Vagina (tissue), 2 donors: ENCODE data around the gene HSPB3. TPM values are rescaled to one million over a fixed set of nuclear protein-coding genes. Genes with fewer than 3 reads are reported as not detected.

Experiments
- DNase-seq, 2 donors: peaks; one replicate each; pipeline ENCODE4 v3.0.0-alpha.2; 2017; ENCODE audit errors: extremely low spot score in 2 of 2
- H3K27ac ChIP-seq: fragments of 200-600 bp; sonication (generic); one replicate; pipeline ENCODE4 v1.5.1; 2019
- H3K27me3 ChIP-seq: fragments of 200-600 bp; sonication (generic); one replicate; pipeline ENCODE4 v1.5.1; 2019
- H3K36me3 ChIP-seq, 2 donors: fragments of 200-600 bp; sonication (generic); one replicate each; pipeline ENCODE4 v1.5.1; 2017 to 2019
- H3K4me1 ChIP-seq: fragments of 200-600 bp; sonication (generic); one replicate; pipeline ENCODE4 v1.5.1; 2019
- H3K4me3 ChIP-seq, 2 donors: fragments of 200-600 bp; sonication (generic); 1 replicate in 1 of 2; 2 replicates in 1 of 2; pipeline ENCODE4 v1.5.1; 2016 to 2019
- H3K9me3 ChIP-seq: fragments of 200-600 bp; sonication (generic); one replicate; pipeline ENCODE4 v1.5.1; 2019
- CTCF ChIP-seq, 3 experiments: fragments of 450-650 bp in 2 of 3; fragments of 200-600 bp in 1 of 3; sonication (generic) in 1 of 3; IDR thresholded peaks; one replicate each; pipeline ENCODE4 v1.5.1; 2017 to 2019; ENCODE audit warnings: antibody characterized with exemption in 3 of 3, mild to moderate bottlenecking in 2 of 3, moderate library complexity in 2 of 3
- POLR2A ChIP-seq, 2 donors: fragments of 450-650 bp; IDR thresholded peaks; one replicate each; pipeline ENCODE4 v1.6.1; 2017; ENCODE audit warnings: antibody characterized with exemption in 2 of 2, mild to moderate bottlenecking in 2 of 2, moderate library complexity in 2 of 2
- POLR2AphosphoS5 ChIP-seq, 2 donors: sonication (generic); formaldehyde crosslinking; IDR thresholded peaks; one replicate each; pipeline ENCODE4 v1.9.0; 2017; ENCODE audit warnings: antibody characterized with exemption in 2 of 2, mild to moderate bottlenecking in 2 of 2, low read depth in 1 of 2; ENCODE audit not compliant: insufficient read depth in 1 of 2
- intact Hi-C: fragments of 100-400 bp; cut with DNase I; formaldehyde crosslinking; loops from one replicate; pipeline ENCODE4 v1.15.1; 2023
- total RNA-seq: library from RNA; depleted of rRNA; stranded (reverse); fragments of >200 nt; gene quantifications from one replicate; pipeline ENCODE4 v1.2.3, GENCODE V29; 2016

The HSPB3 gene
- total RNA-seq, 1 donor from 2014 or later = not detected

GRCh38 chr5:54446379-54446732 lies 9.1 kb upstream of the HSPB3 start:
- Histone ChIP-seq H3K27me3 (no peaks in the 10 kb centered on the region), H3K9me3 (no peaks in the 10 kb centered on the region), H3K4me3 (no peak overlapping the region), H3K4me1 (no peaks in the 10 kb centered on the region), H3K27ac (no peak overlapping the region), H3K36me3 (no peaks in the 10 kb centered on the region)
- intact Hi-C loops = no loop called here
- no peak for DNase-seq
- TF ChIP-seq POLR2A (IDR thresholded peaks at IDR 0.05) = no peak
- no peak for TF ChIP-seq CTCF (IDR thresholded peaks at IDR 0.05)
- TF ChIP-seq POLR2AphosphoS5 (IDR thresholded peaks at IDR 0.05; ENCODE audit: insufficient read depth in 1 of 2, low read depth in 1 of 2) = no peak

GRCh38 chr5:54449923-54450322 lies 5.6 kb upstream of the HSPB3 start:
- Histone ChIP-seq H3K4me3 (no peak overlapping the region), H3K4me1 (no peaks in the 10 kb centered on the region), H3K9me3 (no peaks in the 10 kb centered on the region), H3K27me3 (no peaks in the 10 kb centered on the region), H3K36me3 (no peaks in the 10 kb centered on the region), H3K27ac (no peak overlapping the region)
- no peak for DNase-seq
- no peak for TF ChIP-seq POLR2A (IDR thresholded peaks at IDR 0.05)
- no peak for TF ChIP-seq CTCF (IDR thresholded peaks at IDR 0.05)
- no peak for TF ChIP-seq POLR2AphosphoS5 (IDR thresholded peaks at IDR 0.05; ENCODE audit: insufficient read depth in 1 of 2, low read depth in 1 of 2)
- intact Hi-C loops = no loop called here

- no peak for TF ChIP-seq CTCF (IDR thresholded peaks at IDR 0.05)
- TF ChIP-seq POLR2A (IDR thresholded peaks at IDR 0.05) = no peak
- no peak for TF ChIP-seq POLR2AphosphoS5 (IDR thresholded peaks at IDR 0.05; ENCODE audit: insufficient read depth in 1 of 2, low read depth in 1 of 2)
- Histone ChIP-seq H3K4me1 (peaks cover under 1% of the 10 kb centered on the region), H3K27me3 (no peaks in the 10 kb centered on the region), H3K27ac (no peak overlapping the region), H3K4me3 (no peak overlapping the region), H3K36me3 (no peaks in the 10 kb centered on the region), H3K9me3 (no peaks in the 10 kb centered on the region)
- intact Hi-C loops = no loop called here
- no peak for DNase-seq
Observed at GRCh38 chr5:54450542-54450941, 5.0 kb upstream of the HSPB3 start.

DNA sequence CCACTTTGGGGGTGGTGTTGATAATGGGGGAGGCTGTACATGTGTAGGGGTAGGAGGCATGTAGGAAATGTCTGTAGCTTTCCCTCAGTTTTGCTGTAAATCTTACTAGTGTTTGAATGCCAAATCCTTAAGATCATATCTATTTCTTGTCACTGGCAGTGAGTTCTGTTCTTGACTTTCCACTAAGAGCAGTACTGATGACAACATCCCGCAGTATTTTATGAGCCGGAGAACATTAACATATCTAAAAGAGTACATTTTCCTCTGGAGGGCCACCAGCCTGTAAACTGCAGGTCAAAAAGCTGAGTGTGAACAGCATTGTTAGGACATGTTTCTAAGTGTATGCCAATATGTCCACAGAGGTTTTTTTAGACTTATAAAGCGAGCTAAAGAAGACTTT lies 2.5 kb upstream of the HSPB3 start:
- Histone ChIP-seq H3K27me3 (no peaks in the 10 kb centered on the region), H3K36me3 (no peaks in the 10 kb centered on the region), H3K4me3 (no peak overlapping the region), H3K9me3 (no peaks in the 10 kb centered on the region), H3K4me1 (peaks cover 15% of the 10 kb centered on the region), H3K27ac (no peak overlapping the region)
- no peak for TF ChIP-seq CTCF (IDR thresholded peaks at IDR 0.05)
- TF ChIP-seq POLR2A (IDR thresholded peaks at IDR 0.05) = no peak
- TF ChIP-seq POLR2AphosphoS5 (IDR thresholded peaks at IDR 0.05; ENCODE audit: insufficient read depth in 1 of 2, low read depth in 1 of 2) = peak in 1 of 2 donors; percentile 10
- DNase-seq = no peak
- intact Hi-C loops = no loop called here

GRCh38 chr5:54454602-54455001 lies 897 bp upstream of the HSPB3 start:
- Histone ChIP-seq H3K9me3 (no peaks in the 10 kb centered on the region), H3K27ac (no peak overlapping the region)
- no peak for DNase-seq

More at GRCh38 chr5:54454602-54455001, 897 bp upstream of the HSPB3 start:
- peaks cover 15% of the 10 kb centered on the region for H3K4me1 ChIP-seq
- no peak overlapping the region for H3K4me3 ChIP-seq
- TF ChIP-seq CTCF (IDR thresholded peaks at IDR 0.05) = no peak
- TF ChIP-seq POLR2A (IDR thresholded peaks at IDR 0.05) = no peak
- no peak for TF ChIP-seq POLR2AphosphoS5 (IDR thresholded peaks at IDR 0.05; ENCODE audit: insufficient read depth in 1 of 2, low read depth in 1 of 2)
- H3K36me3 ChIP-seq = no peaks in the 10 kb centered on the region
- intact Hi-C loops = no loop called here
- no peaks in the 10 kb centered on the region for H3K27me3 ChIP-seq
